Anterior cingulate cortex (tissue), 58 donors: ENCODE measurements around the gene CBFA2T2.
A peak's percentile ranks its signal among the peaks of the same experiment; 100 is the strongest.
"Not testable (repeated sequence)": the region's sequence is repeated elsewhere in the genome, so short reads cannot be mapped to it uniquely, and the experiment has no call there.

Source experiments
- DNase-seq, 58 donors: peaks; one replicate each; lab custom pipeline; 2025; lab: John Stamatoyannopoulos, UW

The CBFA2T2 gene

DNA sequence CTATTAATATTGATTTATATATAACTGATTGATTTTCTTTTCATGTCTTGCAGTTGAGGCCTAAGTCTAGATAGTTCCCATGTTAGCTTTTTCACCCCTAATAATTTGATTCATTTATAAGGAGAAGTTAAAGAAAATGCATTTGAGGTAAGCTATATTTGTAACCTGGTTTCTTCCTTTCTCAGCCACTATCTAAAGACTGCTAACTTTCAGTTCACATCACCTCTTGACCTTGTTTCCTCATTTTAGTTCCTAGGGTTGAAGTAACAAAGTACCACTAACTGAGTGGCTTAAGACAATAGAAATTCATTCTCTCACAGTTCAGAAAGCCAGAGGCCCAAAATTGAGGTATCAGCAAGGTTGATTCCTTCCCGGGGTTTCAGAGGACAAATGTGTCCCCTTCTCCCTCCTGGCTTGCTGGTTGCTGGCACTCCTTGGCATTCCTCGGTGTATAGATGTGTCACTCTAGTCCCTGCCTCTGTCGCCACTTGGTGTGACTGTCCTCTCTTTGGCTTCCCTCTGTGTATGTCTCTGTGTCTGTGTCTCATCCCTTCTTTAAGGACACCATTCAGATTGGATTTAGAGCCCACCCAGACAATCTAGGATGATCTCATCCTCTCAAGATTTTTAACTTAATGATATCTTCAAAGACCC is 116.3 kb downstream of the CBFA2T2 start:
- no peak for DNase-seq

DNA sequence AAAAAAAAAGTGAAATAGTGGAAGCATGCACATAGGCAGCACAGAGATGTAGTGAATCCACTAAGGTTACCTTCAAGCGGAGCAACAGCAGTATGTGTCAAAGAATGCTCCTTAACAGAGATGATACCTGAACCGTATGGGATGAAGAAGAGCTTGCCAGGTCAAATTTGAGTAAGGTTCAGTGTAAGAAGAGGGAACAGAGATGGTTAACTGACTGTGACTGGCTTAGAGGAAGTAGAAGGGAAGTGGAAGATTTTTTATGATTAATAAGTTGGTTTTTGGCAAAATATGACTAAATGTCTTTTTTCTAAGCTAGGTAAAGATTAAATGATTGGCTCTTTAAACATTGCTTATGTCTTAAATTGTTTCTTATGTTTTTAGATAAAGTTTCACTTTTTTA is 119.6 kb downstream of the CBFA2T2 start:
- DNase-seq, result no peak

DNA sequence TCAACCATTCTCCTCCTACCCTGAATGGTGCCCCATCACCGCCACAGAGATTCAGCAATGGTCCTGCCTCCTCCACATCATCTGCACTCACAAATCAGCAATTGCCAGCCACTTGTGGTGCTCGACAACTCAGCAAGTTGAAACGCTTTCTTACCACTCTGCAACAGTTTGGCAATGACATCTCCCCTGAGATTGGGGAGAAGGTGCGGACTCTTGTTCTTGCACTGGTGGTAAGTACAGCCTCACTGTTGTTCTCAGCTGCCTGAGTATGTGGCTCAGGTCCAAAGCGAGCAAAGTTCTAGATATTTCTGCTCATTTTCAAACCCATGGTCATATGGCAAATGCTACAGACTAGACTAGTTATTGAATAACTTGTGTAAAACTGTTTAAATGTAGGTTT is 121.2 kb downstream of the CBFA2T2 start:
- no peak for DNase-seq

DNA sequence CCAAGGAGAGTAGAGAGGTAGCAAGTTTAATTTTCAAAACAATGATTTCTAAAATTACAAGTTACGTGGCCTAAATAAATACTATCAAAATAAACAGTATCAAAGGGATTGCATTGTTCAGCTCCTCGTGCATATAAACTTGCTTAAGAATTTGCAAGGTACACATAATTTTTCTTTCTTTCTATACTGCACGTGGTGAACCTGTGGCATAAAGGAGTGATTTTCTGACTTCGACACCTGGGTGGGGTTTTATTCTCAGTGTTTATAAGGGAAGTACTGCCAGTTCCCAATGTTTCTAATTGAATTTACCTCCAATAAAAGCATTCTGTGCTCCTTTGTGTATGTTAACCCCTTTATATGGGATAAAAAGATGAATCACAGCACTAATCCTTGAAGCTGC is 122.1 kb downstream of the CBFA2T2 start:
- DNase-seq, result no peak

DNA sequence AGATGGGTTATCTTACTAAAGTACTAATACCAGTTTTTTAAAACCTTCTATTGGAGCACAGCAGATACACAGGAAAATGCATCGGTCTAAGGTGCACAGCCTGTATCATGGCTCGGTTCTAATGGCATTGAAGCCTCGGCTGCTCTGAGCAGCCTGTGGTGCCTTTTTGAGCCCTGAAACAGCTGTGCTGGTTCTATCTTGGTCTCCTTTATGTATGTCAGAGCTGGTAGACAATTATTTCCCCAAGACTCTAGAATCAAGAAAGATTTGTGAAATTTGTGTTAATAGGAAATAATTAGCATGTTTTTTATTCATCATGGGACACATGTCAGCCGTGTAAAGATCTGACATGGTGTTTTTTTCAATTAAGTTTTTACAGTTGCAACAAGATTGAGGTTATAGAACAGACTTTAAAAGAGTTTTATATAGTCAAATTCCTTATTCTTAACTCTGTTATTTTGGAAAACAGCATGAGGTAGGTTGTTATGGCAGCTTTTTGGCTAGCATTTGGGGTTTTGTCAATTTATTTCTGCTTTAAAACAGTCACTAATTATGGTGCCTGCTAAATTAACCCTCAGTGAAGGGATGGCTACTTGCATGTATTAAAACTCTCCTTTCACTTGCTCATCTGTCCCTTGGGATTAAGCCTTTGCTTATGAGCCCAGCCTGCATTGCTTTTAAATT is 132.0 kb downstream of the CBFA2T2 start:
- DNase-seq, result no peak

DNA sequence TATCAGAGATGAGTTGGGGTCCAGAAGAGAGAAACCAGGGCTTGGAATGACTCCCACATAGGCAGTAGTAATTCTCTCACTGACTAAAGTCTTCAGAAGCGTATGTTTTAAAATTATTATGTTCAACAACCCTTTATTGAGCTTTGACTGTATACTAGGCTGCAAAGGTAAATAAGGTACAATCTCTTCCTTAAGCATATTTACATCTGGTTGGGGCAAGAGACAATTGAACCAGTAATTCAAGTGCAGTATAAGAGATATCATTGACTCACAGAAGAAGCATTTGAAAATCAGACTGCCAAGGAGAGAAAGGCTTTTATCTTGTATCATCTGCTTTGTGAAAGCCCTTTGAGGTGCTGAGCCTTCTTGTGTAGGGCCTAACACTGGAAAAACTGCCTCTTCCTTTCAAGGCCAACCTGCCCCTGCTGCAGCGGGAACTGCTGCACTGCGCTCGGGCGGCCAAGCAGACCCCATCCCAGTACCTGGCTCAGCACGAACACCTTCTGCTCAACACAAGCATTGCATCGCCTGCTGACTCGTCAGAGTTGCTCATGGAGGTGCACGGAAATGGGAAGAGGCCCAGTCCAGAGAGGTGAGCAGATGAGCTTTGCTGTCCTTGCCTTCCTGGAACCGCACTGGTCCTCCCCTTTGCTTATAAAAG is 132.9 kb downstream of the CBFA2T2 start:
- DNase-seq, result no peak

DNA sequence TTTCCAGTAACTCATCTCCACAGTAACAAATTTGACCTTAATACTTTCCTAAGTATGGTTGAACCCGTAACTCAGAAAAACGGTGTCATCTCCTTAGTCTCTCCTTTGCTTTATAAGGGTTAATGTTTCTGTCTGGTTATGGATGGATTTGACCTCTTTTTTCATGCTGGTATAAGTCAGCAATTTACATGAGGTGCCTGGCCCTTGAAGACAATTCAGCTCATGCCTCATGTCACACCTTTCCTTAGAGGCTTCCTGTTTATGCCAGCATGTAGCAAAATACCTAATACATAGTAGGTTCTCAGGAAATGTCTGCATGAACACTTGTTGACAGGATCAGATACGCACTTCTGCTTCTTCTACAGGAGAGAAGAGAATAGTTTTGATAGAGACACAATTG is 134.5 kb downstream of the CBFA2T2 start:
- DNase-seq, result no peak

DNA sequence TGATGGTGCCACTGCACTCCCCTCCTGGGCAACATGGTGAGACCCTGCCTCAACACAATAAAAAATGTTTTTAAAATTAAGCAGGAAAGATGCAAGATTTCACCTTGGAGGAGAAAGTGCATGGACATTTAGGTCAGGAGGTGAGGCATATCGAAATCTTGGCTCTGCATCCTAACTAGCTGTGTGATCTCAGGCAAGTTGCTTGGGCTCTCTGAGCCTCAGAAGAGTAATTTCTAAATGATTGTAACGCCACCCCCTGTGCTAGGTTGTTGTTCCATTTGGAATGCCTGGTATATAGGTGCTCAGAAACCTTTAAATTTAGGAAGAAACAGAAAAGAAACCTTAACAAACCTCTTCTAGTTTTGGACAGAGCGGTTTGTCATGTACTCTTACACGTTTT is 136.3 kb downstream of the CBFA2T2 start:
- no peak for DNase-seq

DNA sequence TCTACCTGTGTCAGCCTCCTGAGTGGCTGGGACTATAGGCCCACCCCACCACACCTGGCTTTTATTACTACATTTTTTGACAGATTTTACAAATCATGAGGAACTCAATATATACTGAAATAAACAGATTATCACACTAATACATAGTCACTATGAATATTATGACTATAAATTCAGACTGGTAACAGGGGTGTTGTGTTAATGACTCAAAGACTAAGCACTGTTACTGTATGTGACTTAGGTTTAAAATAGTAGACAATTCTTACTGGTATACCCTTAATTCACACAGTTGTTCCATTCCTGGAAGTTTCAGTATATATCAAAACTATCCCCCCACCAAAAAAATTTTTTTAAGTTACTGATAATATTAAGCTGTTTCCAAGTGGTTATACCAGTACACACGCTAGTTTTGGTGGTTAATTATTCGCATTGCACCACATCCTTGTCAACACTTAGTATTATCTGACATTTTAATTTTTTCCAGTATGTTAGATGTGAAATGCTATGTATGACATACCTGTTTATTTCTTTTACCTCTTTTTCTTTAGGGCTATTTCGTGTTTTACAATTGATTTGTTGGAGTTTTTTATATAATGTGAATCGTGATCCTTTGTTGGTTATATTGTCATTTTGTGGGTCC is 137.8 kb downstream of the CBFA2T2 start:
- no peak for DNase-seq

DNA sequence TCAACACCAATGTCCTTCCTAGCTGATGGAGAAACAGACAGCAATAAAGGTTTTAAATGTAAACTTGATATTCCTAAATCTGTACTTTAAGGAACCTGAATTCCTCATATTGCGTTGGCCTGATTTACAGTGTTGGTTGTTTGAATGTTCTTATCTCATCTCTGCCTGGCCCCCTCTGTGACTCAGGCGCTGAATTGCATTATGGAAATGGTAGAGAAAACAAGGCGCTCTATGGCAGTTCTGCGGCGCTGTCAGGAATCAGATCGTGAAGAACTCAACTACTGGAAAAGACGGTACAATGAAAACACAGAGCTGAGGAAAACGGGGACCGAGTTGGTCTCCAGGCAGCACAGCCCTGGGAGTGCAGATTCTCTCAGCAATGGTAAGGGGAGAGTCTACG is 139.6 kb downstream of the CBFA2T2 start:
- no peak for DNase-seq

DNA sequence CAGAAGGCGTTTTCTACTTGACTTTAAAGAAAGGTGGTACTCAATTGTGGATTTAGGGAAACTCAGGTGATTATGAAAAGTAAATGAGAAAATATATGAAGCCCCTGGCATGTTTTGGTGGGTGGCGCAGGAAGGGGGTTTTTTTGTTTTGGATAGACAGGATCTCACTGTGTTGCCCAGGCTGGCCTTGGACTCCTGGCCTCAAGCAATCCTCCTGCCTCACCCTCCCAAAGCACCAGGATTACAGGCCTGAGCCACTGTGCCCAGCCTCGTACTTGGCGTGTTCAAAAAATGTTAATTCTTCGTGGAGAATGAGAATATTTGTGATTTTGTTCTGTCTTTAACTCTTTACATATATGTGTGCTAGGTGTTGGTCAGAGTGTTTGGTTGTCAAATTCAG is 140.1 kb downstream of the CBFA2T2 start:
- DNase-seq, result no peak

DNA sequence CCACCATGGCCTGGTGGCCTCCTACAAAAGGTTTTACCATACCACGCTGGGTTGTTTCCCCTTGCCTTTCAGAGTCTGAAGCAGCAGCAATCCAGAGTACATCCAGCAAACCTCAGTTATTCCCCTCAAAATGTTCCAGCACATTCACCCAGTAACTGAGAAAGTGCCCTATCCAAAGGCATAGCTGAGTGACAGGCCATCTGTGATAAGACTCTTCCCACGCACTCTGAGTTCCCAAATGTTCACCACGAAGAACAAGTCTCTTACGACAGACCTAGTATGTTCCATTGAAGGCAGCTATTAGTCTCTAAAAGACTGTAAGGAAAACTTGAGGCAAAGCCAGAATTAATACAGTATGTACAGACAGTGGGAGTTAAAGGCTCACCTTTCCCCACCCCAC is 140.6 kb downstream of the CBFA2T2 start:
- DNase-seq, result peak in 6 of 58 donors; percentile 2 to 40 (median 14)

DNA sequence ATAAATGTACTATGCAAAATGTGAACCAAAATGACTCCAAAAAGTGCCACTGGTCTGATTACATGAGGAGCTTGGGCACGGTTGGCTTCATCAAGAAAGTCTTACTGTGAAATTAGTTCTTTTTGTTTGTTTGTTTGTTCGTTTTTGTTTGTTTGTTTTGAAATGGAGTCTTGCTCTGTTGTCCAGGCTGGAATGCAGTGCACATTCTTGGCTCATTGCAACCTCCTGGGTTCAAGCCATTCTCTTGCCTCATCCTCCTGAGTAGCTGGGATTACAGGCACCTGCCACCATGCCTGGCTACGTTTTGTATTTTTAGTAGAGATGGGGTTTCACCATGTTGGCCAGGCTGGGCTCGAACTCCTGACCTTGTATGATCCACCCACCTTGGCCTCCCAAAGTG is 142.0 kb downstream of the CBFA2T2 start:
- not testable (repeated sequence) for DNase-seq

DNA sequence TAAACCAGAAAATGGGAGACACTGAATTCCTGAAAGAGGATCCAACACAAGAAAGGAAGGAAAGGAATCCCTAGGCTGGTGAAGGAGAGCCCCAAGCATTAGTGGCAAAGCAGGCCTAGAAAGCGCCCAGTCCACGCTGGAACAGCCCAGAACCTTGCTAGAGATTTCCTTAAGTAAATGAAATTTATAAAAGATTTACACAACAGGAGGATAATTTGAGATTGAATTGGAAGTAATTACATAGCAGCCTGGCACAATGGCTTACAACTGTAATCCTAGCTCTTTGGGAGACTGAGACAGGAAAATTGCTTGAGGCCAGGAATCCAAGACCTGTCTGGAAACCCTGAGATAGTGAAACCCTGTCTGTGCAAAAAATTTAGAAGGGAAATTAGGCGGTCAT is 145.4 kb downstream of the CBFA2T2 start:
- DNase-seq, result no peak

DNA sequence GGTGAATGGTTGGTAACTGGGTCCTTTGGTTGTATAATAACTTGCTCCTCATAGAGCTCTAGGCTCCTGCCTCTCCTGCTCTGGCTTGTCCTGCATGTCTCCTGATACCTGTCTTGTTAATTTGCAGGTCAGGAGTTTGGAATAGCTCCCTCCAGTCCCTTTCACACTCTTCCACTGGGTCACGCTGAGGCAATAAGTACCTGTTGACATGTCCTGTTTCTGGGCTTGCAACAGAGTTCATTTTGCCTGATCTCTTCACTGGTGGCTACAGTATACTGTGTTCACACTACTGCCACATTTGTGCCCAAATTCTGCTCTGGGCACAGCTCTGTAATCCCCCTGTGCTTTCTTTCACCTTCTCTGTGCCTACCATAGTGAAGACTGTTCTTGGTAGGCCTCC is 146.9 kb downstream of the CBFA2T2 start:
- no peak for DNase-seq

DNA sequence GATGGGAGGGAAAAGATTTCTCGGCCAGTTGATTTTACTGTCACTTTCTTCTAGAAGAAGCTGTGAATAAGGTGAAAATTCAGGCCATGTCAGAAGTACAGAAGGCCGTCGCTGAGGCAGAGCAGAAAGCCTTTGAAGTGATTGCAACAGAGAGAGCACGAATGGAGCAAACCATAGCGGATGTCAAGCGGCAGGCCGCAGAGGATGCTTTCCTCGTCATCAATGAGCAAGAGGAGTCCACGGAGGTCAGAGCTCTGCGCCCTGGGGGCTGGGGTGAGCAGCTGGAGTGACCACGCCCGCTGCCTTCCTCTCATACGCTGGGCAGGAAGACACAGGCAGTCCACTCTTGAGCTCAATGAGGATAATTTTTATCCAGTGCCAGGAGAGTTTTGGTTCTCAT is 150.4 kb downstream of the CBFA2T2 start:
- DNase-seq, result no peak

DNA sequence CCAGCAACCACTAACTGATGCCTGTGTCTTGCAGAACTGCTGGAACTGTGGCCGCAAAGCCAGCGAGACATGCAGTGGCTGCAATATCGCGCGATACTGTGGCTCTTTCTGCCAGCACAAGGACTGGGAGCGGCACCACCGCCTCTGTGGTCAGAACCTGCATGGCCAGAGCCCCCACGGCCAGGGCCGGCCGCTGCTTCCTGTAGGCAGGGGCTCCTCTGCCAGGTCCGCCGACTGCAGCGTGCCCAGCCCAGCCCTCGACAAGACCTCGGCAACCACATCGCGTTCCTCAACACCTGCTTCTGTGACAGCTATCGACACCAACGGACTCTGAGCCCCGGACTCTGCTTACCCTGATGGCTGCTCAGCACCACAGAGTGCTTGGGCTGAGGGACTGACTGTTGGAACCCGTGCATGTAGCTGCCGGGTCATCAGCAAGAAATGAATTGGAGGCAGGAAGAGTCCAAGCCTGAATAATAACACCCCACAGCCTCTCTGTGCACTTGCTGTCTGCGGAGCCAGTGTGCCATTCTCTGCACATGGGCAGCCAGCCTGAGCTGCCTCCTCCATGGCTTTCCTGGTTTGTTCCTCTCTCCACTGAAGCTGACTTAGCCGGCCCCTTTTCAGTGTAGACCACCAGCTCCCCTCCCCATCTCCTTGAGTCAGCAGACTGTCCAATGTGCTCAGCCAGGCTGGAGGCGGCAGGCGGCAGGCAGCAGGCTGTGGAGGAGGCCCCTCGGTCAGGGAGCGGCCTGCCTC is 154.6 kb downstream of the CBFA2T2 start:
- DNase-seq, result no peak

DNA sequence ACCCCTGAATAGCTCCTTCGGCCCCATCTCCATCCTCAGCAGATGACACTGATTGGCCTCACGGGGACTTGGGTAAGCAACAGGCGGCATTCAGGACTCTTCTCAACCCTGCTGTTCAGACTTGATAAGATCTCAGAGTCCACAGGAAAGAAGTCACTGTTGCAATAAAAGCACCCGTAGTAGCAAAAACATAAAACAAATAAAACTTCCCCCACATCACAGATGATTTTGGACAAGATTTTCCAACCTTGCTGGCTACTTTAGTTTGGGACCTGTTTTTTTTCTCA is 155.1 kb downstream of the CBFA2T2 start:
- no peak for DNase-seq

DNA sequence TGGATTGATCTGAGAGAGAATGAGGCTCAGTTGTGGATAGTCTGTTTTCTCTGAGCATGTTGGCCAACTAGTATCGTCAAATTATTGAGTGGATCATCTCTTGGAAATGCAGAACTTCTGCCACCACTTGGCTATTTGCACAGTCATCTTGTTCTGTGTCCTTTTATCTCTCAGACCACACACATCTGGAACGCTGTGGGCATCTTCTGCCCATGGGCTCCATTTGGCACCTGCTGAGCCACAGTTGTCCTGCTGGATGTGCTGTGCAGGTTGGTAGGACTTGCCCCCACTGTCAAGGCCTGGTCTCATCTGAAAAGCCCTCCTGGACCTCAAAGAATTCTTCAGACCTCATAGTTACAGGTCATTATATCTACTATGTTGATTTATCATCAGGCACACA is 155.5 kb downstream of the CBFA2T2 start:
- DNase-seq, result no peak

DNA sequence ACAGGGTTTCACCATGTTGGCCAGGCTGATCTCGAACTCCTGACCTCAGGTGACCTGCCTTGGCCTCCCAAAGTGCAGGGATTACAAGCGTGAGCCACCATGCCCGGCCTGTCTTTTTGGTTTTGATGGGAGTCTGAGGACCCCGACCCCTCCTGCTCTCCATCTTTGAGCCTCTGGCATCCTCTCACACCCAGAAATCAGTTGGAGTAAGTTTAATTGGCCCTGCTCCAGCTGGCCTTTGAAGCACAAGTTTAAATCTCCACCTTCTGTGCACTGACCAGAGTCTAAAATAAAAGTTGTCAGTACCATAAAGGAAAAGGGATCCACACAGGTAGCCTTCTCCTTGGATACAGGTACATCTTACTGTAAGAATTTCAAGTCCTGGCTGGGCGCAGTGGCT is 156.3 kb downstream of the CBFA2T2 start:
- no peak for DNase-seq
